Subcutaneous abdominal adipose tissue (tissue), 5 donors: ENCODE measurements around the gene RFPL1.
"Not testable (repeated sequence)": the region's sequence is repeated elsewhere in the genome, so short reads cannot be mapped to it uniquely, and the experiment has no call there.

Experiments used
- H3K27ac ChIP-seq: one replicate; pipeline ENCODE4 v1.7.0; 2013; ENCODE audit warnings: low read depth, mild to moderate bottlenecking, inconsistent platforms, low read length, moderate library complexity
- H3K27me3 ChIP-seq, 5 donors: one replicate each; pipeline ENCODE4 v1.7.0; 2013; ENCODE audit warnings: low read length in 5 of 5, inconsistent platforms in 1 of 5; ENCODE audit not compliant: control insufficient read depth in 5 of 5, insufficient read depth in 4 of 5
- H3K36me3 ChIP-seq, 5 donors: one replicate each; pipeline ENCODE4 v1.7.0; 2013; ENCODE audit warnings: low read length in 5 of 5; ENCODE audit not compliant: control insufficient read depth in 5 of 5, insufficient read depth in 5 of 5
- H3K4me1 ChIP-seq, 5 donors: one replicate each; pipeline ENCODE4 v1.7.0; 2013; ENCODE audit warnings: low read length in 5 of 5, mild to moderate bottlenecking in 3 of 5, moderate library complexity in 1 of 5; ENCODE audit not compliant: control insufficient read depth in 5 of 5, insufficient read depth in 5 of 5
- H3K4me3 ChIP-seq, 5 donors: one replicate each; pipeline ENCODE4 v1.7.0; 2013; ENCODE audit warnings: low read length in 5 of 5, low read depth in 1 of 5
- H3K9ac ChIP-seq, 5 donors: one replicate each; pipeline ENCODE4 v1.7.0; 2013; ENCODE audit warnings: low read length in 5 of 5, mild to moderate bottlenecking in 4 of 5, moderate library complexity in 3 of 5
- H3K9me3 ChIP-seq, 5 donors: one replicate each; pipeline ENCODE4 v1.7.0; 2013; ENCODE audit warnings: low read length in 5 of 5; ENCODE audit not compliant: control insufficient read depth in 5 of 5
- donor health status: healthy.
- donor health status: healthy.
- donor health status: healthy.
- donor health status: healthy.
- donor health status: healthy.

RFPL1 gene

DNA sequence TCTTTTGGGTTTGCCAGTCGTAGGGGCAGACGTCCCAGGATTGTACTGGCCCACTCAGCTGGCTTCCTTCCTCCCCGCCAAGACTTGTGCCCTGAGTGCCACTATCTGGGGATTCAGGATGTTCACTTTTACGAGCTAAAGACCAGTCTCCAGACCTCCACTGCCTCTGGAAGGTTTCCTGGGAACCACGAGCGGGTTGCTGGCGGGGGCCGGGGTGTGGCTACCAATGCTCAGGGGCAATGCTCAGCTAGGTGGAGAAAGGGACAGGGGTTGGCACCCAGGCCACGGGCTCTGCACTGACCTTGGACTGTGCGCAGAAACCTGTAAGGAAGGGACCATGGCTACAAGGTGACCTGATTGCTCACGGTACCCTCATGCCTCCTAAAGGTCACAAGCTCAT lies 43.9 kb downstream of the RFPL1 start:
- Histone ChIP-seq H3K4me1 (peaks cover 0 to 44% (median 24%) of the 10 kb centered on the region in 5 donors), H3K4me3 (no peak overlapping the region), H3K27me3 (peaks cover 32 to 50% (median 46%) of the 10 kb centered on the region in 5 donors), H3K9me3 (no peaks in the 10 kb centered on the region), H3K9ac (no peak overlapping the region), H3K36me3 (no peaks in the 10 kb centered on the region), H3K27ac (no peak overlapping the region)

DNA sequence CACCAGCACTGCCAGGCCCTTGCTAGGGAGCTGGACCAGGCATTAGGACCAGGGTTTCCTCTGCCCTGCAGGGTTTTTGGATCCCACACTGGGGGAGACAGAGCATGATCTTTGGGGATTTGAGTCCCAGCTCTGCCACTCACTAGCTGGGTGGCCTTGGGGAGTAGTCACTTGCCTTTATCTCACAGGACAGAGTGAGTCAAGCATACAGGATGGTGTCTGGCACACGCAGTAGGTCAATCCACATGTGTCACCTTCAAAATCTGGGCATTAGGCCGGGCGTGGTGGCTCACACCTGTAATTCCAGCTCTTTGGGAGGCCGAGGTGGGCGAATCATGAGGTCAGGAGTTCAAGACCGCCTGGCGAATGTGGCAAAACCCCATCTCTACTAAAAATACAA lies 44.3 kb downstream of the RFPL1 start:
- peaks cover 0 to 43% (median 22%) of the 10 kb centered on the region in 5 donors for H3K4me1 ChIP-seq
- H3K4me3 ChIP-seq: no peak overlapping the region
- no peaks in the 10 kb centered on the region for H3K36me3 ChIP-seq
- H3K27me3 ChIP-seq: peaks cover 32 to 46% (median 42%) of the 10 kb centered on the region in 5 donors
- no peak overlapping the region for H3K27ac ChIP-seq
- no peak overlapping the region for H3K9ac ChIP-seq
- no peaks in the 10 kb centered on the region for H3K9me3 ChIP-seq

DNA sequence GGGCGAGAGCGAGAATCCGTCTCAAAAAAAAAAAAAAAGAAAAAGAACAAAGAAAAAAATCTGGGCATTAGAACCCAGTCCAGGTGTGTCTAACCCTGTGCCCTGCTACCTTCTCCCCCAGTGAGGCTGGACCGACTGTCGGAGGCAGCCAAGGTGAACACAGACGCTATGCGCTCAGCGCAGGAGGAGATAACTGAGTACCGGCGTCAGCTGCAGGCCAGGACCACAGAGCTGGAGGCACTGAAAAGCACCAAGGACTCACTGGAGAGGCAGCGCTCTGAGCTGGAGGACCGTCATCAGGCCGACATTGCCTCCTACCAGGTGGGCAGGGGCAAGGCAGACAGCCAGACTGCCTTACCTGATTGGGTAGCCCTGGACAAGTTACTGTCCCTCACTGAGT lies 44.9 kb downstream of the RFPL1 start:
- Histone ChIP-seq H3K9ac (no peak overlapping the region), H3K27ac (no peak overlapping the region), H3K36me3 (no peaks in the 10 kb centered on the region), H3K9me3 (no peaks in the 10 kb centered on the region), H3K4me3 (no peak overlapping the region), H3K27me3 (peaks cover 31 to 43% (median 39%) of the 10 kb centered on the region in 5 donors), H3K4me1 (peaks cover 0 to 37% (median 22%) of the 10 kb centered on the region in 5 donors)

DNA sequence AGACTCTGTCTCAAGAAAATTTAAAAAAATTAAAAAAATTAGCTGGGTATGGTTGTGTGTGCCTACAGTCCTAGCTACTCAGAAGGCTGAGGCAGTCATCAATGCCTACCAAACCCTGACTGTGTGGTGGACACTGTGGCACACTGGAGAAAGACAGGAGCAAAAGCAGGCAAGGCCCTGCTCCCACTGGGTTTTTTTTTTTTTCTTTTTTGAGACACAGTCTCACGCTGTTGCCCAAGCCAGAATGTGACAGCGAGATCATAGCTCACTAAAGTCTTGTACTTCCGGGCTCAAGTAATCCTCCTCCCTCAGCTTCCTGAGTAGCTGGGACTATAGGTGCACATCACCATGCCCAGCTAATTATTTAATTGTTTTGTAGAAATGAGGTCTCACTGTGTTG lies 46.3 kb downstream of the RFPL1 start:
- Histone ChIP-seq H3K4me1 (peaks cover 0 to 27% (median 21%) of the 10 kb centered on the region in 5 donors), H3K27me3 (peaks cover 19 to 31% (median 29%) of the 10 kb centered on the region in 5 donors), H3K9me3 (no peaks in the 10 kb centered on the region), H3K9ac (no peak overlapping the region), H3K27ac (no peak overlapping the region), H3K4me3 (no peak overlapping the region), H3K36me3 (no peaks in the 10 kb centered on the region)

DNA sequence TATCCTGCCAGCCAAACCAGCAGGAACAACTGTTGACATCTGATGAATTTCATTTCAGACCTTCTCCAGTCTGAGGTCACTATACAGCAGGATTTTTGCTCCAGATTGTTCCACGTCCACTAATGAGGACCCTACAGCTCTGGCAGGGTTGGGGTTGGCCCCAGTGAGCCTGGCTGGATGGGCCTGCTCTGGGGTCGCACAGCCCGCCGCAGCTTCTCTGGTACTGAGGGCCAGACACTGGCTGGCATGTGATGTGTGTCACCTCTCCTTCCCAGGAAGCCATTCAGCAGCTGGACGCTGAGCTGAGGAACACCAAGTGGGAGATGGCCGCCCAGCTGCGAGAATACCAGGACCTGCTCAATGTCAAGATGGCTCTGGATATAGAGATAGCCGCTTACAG lies 47.1 kb downstream of the RFPL1 start:
- Histone ChIP-seq H3K36me3 (no peaks in the 10 kb centered on the region), H3K9ac (no peak overlapping the region), H3K4me3 (no peak overlapping the region), H3K4me1 (peaks cover 0 to 19% (median 13%) of the 10 kb centered on the region in 5 donors), H3K27me3 (peaks cover 11 to 24% (median 21%) of the 10 kb centered on the region in 5 donors), H3K27ac (no peak overlapping the region), H3K9me3 (no peaks in the 10 kb centered on the region)

DNA sequence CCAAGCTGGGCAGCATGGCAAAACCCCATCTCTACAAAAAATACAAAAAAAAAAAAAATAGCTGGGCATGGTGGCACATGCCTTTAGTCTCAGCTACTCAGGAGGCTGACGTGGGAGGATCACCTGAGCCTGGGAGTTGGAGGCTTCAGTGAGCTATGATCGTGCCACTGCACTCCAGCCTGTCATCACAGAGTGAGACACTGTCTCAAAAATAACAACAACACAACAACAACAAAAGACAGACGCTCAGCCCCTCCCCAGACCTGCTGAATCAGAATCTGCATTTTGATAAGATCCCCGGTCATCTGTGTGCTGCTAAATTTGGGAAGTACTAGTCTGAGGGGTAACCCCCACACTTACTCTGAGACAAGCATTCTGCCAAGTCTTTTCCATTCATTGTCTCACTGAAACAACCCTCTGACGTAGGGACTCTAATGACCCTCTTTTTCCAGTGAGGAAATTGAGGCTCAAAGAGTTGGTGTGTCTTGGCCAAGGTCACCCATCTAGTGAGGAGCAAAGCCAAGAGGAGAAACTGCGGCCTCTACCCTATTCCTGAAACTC lies 49.1 kb downstream of the RFPL1 start:
- Histone ChIP-seq H3K27me3 (peaks cover 0 to 6% (median 1%) of the 10 kb centered on the region in 5 donors), H3K9ac (no peak overlapping the region), H3K9me3 (no peaks in the 10 kb centered on the region), H3K4me3 (no peak overlapping the region), H3K27ac (no peak overlapping the region), H3K36me3 (no peaks in the 10 kb centered on the region), H3K4me1 (no peaks in the 10 kb centered on the region)

DNA sequence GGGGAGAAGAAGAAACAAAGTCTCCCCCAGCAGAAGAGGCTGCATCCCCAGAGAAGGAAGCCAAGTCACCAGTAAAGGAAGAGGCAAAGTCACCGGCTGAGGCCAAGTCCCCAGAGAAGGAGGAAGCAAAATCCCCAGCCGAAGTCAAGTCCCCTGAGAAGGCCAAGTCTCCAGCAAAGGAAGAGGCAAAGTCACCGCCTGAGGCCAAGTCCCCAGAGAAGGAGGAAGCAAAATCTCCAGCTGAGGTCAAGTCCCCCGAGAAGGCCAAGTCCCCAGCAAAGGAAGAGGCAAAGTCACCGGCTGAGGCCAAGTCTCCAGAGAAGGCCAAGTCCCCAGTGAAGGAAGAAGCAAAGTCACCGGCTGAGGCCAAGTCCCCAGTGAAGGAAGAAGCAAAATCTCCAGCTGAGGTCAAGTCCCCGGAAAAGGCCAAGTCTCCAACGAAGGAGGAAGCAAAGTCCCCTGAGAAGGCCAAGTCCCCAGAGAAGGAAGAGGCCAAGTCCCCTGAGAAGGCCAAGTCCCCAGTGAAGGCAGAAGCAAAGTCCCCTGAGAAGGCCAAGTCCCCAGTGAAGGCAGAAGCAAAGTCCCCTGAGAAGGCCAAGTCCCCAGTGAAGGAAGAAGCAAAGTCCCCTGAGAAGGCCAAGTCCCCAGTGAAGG lies 50.9 kb downstream of the RFPL1 start:
- not testable (repeated sequence) for H3K4me3 ChIP-seq, H3K9ac ChIP-seq, H3K4me1 ChIP-seq, H3K27me3 ChIP-seq, H3K36me3 ChIP-seq, H3K9me3 ChIP-seq, H3K27ac ChIP-seq

DNA sequence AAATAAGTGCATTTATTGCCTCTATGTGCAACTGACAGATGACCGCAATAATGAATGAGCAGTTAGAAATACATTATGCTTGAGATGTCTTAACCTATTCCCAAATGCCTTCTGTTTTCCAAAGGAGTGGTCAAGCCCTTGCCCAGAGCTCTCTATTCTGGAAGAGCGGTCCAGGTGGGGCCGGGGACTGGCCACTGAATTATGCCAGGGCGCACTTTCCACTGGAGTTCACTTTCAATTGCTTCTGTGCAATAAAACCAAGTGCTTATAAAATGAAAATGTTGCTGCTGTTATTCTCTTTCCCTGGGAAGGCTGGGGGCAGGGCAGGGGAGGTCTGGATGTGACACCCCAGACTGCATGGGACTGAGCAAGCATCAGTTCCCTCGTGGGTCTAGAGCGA lies 52.6 kb downstream of the RFPL1 start:
- Histone ChIP-seq H3K4me1 (peaks cover 0 to 6% (median 4%) of the 10 kb centered on the region in 5 donors), H3K27ac (no peak overlapping the region), H3K27me3 (no peaks in the 10 kb centered on the region), H3K9ac (no peak overlapping the region), H3K9me3 (no peaks in the 10 kb centered on the region), H3K4me3 (no peak overlapping the region), H3K36me3 (peaks cover 0 to 4% (median 0%) of the 10 kb centered on the region in 5 donors)
